Gastroesophageal sphincter (tissue), 3 donors: Measurements from ENCODE around the gene USP17L10.
"Not testable (repeated sequence)": the region's sequence is repeated elsewhere in the genome, so short reads cannot be mapped to it uniquely, and the experiment has no call there.

Experiments
- CTCF ChIP-seq, 4 experiments: fragments of 200-600 bp in 2 of 4; fragments of 450-650 bp in 2 of 4; sonication (generic) in 1 of 4; IDR thresholded peaks; one replicate each; pipeline ENCODE4 v1.5.1; 2017 to 2019; ENCODE audit warnings: antibody characterized with exemption in 4 of 4, mild to moderate bottlenecking in 2 of 4, moderate library complexity in 2 of 4
- EP300 ChIP-seq: sonication (generic); formaldehyde crosslinking; IDR thresholded peaks from one replicate; pipeline ENCODE4 v1.6.1; 2017; ENCODE audit warnings: antibody characterized with exemption, mild to moderate bottlenecking
- POLR2A ChIP-seq, 2 donors: fragments of 450-650 bp; IDR thresholded peaks; one replicate each; pipeline ENCODE4 v1.6.1; 2017; ENCODE audit warnings: antibody characterized with exemption in 2 of 2, mild to moderate bottlenecking in 2 of 2, moderate library complexity in 1 of 2
- POLR2AphosphoS5 ChIP-seq: sonication (generic); formaldehyde crosslinking; IDR thresholded peaks from one replicate; pipeline ENCODE4 v1.6.1; 2017; ENCODE audit warnings: antibody characterized with exemption

GRCh38 chr4:9210357-9210756 lies at the start of gene USP17L10:
- TF ChIP-seq CTCF (IDR thresholded peaks at IDR 0.05); POLR2A (IDR thresholded peaks at IDR 0.05); EP300; POLR2AphosphoS5: not testable (repeated sequence)
